ENCODE measurements around the gene OR6A2. TPM values are rescaled to one million over a fixed set of nuclear protein-coding genes. Genes with fewer than 3 reads are reported as not detected.

OR6A2 gene
- total and polyA plus RNA-seq, 2 of the 8 experiments (the other 6 are each of a cell fraction or from before 2014, with no cell fraction given), result 0.14 to 0.20 TPM

GRCh38 chr11:6813656-6814055 lies 14.2 kb upstream of the OR6A2 start:
- no peaks in the 10 kb centered on the region for H3K9me3 ChIP-seq (ENCODE audit: insufficient read depth in 2 of 2, low read depth in 1 of 2, low read length in 1 of 2)
- no peak overlapping the region for H3K18ac ChIP-seq (ENCODE audit: extremely low read depth, low read length)
- H4K20me1 ChIP-seq (replicated peaks in 1 of 2; ENCODE audit: control insufficient read depth in 1 of 2, insufficient read depth in 2 of 2, low read length in 2 of 2), result no peaks in the 10 kb centered on the region
- no peak overlapping the region for H2AK5ac ChIP-seq (ENCODE audit: low read depth, low read length)
- H3K56ac ChIP-seq (replicated peaks; ENCODE audit: insufficient read length, low read depth, low read length), result no peak overlapping the region
- H3K36me3 ChIP-seq (ENCODE audit: control insufficient read depth in 2 of 4, insufficient read depth in 4 of 4, low read length in 3 of 4), result no peaks in the 10 kb centered on the region
- ChIA-PET CTCF (ENCODE audit: partially characterized antibody) (interaction anchor here (0.6 to 3.2 kb wide), 5 partner anchors 11 to 676 kb away, joined by 3 to 34 read pairs (median 10); partner anchors contain the start of genes NLRP14 and ZNF214), POLR2A (ENCODE audit: partially characterized antibody) (no interaction called here)
- H3K14ac ChIP-seq (ENCODE audit: insufficient read length), result no peak overlapping the region
- H3K4me2 ChIP-seq (ENCODE audit: insufficient read depth in 1 of 2, low read depth in 2 of 2, low read length in 2 of 2), result no peak overlapping the region
- no peak overlapping the region for H3K4ac ChIP-seq (replicated peaks; ENCODE audit: insufficient read length, low read depth, low read length)
- no peak overlapping the region for H4K5ac ChIP-seq (ENCODE audit: insufficient read length, low read depth, low read length)
- no peak overlapping the region for H3K27ac ChIP-seq (ENCODE audit: low read depth, low read length)
- no peaks in the 10 kb centered on the region for H3K79me2 ChIP-seq (ENCODE audit: control insufficient read depth in 1 of 2, insufficient read depth in 2 of 2, low read length in 2 of 2)
- no peak overlapping the region for H3K23ac ChIP-seq (ENCODE audit: insufficient read length)
- H2AFZ ChIP-seq (ENCODE audit: low read length), result no peak overlapping the region
- H4K91ac ChIP-seq (replicated peaks; ENCODE audit: insufficient read length, low read length), result no peak overlapping the region
- H3K27me3 ChIP-seq (replicated peaks in 1 of 4; ENCODE audit: control insufficient read depth in 3 of 4, extremely low read depth in 1 of 4, insufficient read depth in 3 of 4, low read length in 3 of 4), result no peaks in the 10 kb centered on the region
- H3K4me1 ChIP-seq (replicated peaks in 1 of 4; ENCODE audit: control insufficient read depth in 3 of 4, insufficient read depth in 4 of 4, low read length in 3 of 4), result peaks cover 0 to 5% (median 0%) of the 10 kb centered on the region in 4 experiments; a peak in 3 of 7 replicates
- H3K79me1 ChIP-seq (ENCODE audit: low read depth, low read length), result no peaks in the 10 kb centered on the region
- no peak overlapping the region for H2BK20ac ChIP-seq (ENCODE audit: low read length)
- WGBS, 2 experiments (ENCODE audit: extremely low coverage in 1 of 2, insufficient coverage in 1 of 2, insufficient read length in 1 of 2, insufficient replicate concordance in 2 of 2, low coverage in 1 of 2, low lambda C conversion rate in 2 of 2, missing lambda C conversion rate in 1 of 2), result 76% methylated on average over 2 of the region's 2 CpGs; no CpG with 5 or more reads in 1 of the 2 experiments
- H2BK15ac ChIP-seq (ENCODE audit: low read length), result no peak overlapping the region
- no peak overlapping the region for H3K4me3 ChIP-seq (ENCODE audit: extremely low read depth in 1 of 4, insufficient read depth in 2 of 4, low read depth in 3 of 4, low read length in 4 of 4)
- FAIRE-seq (no peak), DNase-seq (ENCODE audit: low read depth in 1 of 2, low spot score in 2 of 2) (no peak)
- no peaks in the 10 kb centered on the region for H3K23me2 ChIP-seq (ENCODE audit: low read depth, low read length)
- no peak overlapping the region for H4K8ac ChIP-seq (ENCODE audit: extremely low read depth, insufficient read depth, low read length)
- no peak overlapping the region for H2BK120ac ChIP-seq (replicated peaks; ENCODE audit: low read depth, low read length)
- no peak overlapping the region for H3K9ac ChIP-seq (replicated peaks in 1 of 4; ENCODE audit: extremely low read depth in 1 of 4, low read depth in 3 of 4, low read length in 3 of 4)
- no peak overlapping the region for H2BK5ac ChIP-seq (ENCODE audit: low read depth, low read length)
- no peak overlapping the region for H2BK12ac ChIP-seq (ENCODE audit: low read depth, low read length)
- TF ChIP-seq RNF2 (IDR thresholded peaks at IDR 0.05; ENCODE audit: borderline replicate concordance, low read depth, low read length, missing control alignments, poor library complexity, severe bottlenecking) (no peak), SIN3A (conservative IDR thresholded peaks at IDR 0.05 in 1 of 2, IDR thresholded peaks at IDR 0.05 in 1 of 2; ENCODE audit: low read depth in 1 of 2, low read length in 2 of 2) (no peak), BCL11A (IDR thresholded peaks at IDR 0.05; ENCODE audit: low read depth in 2 of 2, low read length in 2 of 2) (no peak), TAF7 (optimal IDR thresholded peaks at IDR 0.05; ENCODE audit: borderline replicate concordance, low read depth, low read length) (no peak), KDM1A (IDR thresholded peaks at IDR 0.05; ENCODE audit: borderline replicate concordance, low read length) (no peak), NANOG (IDR thresholded peaks at IDR 0.05; ENCODE audit: insufficient read depth, low read depth, low read length, poor library complexity, severe bottlenecking) (no peak), TEAD4 (IDR thresholded peaks at IDR 0.05; ENCODE audit: low read depth, low read length) (no peak), E2F6 (IDR thresholded peaks at IDR 0.05) (no peak), EGR1 (IDR thresholded peaks at IDR 0.05; ENCODE audit: borderline replicate concordance, low read depth, low read length) (no peak), POU5F1 (IDR thresholded peaks at IDR 0.05; ENCODE audit: low read depth, low read length) (no peak), JUN (IDR thresholded peaks at IDR 0.05; ENCODE audit: low read depth, low read length) (no peak), BRCA1 (IDR thresholded peaks at IDR 0.05; ENCODE audit: low read depth, low read length) (no peak), MAFK (IDR thresholded peaks at IDR 0.05; ENCODE audit: low read depth, low read length) (no peak)

All from H1 (cell line).